ENCODE results near the gene C9orf50. TPM values are rescaled to one million over a fixed set of nuclear protein-coding genes. Genes with fewer than 3 reads are reported as not detected.
"Not testable (repeated sequence)": the region's sequence is repeated elsewhere in the genome, so short reads cannot be mapped to it uniquely, and the experiment has no call there.

C9orf50 gene
- total RNA-seq, 1 experiment from 2014 or later, result not detected

DNA sequence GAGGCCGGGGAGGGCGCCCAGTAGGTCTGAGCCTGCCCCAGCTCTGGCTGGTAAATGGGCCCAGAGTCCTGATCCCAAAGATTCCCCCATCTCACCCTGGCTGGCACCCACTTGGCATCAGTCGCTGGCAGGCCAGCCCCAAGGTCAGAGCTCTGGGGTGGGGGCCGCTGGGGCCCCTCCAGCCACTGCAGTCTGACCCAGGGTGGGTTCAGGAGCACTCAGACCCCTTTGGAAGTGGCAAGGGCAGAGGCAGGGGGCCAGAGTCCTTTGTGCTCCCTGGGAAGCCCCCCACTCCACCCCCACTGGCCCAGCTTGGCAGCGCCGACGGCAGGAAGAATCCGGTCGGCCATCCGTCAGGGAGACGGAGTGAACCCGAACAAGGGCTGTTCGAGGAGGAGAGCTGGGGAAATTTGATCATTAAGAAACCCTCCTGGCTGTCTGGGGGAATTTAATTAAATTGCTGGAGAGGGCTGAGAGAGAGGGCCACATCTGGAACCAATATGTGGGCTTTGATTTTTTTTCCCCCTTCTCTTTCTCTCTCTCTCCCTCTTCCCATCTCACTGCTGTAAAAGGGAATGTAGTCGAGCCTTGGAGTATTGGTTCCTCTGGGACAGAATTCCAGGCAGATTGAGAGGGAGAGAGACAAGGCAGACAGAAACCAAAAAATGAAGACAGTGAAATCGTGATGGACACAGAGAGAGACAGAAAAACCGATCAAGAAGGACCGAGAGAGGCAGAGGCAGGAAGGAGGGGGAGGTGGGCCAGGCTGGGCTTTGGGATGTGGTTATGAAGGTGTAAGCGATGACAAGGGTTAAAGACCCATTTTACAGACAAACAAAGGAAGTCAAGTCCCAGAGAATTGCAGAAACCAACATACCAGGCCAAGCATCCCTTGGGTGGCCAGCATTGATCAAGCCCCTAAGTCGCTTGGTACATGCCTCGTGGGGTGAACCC lies 29.1 kb upstream of the C9orf50 start:
- in situ Hi-C loops (cut with HindIII; ENCODE audit: low sequenced_read_pairs), result no loop called here
- DNase-seq (ENCODE audit: low spot score), result no peak

DNA sequence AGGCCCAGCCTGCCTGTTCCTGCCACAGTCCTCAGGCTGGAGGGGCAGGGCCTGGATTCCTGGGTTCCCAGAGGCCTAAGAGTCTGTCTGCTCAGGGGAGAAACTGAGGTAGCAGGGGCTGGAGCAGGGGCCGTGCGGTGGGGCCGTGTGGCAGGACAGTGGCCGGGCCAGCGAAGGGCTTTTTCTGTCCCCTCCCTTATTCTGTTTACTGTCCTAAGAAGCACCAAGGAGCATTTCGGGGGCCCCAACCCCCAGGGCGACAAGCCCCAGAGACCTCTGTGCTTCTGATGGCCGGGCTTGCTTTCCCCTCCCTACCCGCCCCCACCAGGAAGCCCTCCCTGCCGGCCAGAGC lies 27.8 kb upstream of the C9orf50 start:
- no peak for DNase-seq (ENCODE audit: low spot score)
- in situ Hi-C loops (cut with HindIII; ENCODE audit: low sequenced_read_pairs), result no loop called here

DNA sequence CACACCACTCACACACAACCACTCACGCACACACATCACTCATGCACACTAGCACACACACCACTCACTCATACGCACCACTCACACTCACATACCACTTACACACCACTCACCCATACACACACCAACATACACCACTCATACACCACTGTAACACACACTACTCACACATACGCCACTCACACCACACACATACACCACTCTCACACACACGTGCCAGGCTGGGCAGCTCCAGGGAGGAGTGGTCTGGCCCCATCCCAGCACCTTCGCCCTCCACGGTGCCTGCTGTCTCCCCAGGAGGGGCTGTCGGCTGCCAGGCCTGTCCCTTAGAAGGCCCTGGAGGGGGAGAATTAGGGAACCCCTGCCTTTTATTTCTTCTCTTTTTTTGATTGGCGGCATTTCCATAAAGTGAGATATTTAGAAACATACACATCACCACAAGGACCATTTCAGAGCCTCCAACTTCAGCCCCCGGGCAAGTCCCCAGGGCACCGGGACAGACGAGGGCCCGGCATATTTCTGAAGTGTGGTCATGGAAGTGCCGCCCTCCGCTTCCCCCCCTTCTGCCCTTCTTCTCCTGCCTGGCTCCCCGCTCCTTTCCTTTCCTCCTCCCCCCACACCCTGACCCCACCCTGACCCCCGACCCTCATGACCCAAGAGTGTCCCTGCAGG lies 27.3 kb upstream of the C9orf50 start:
- in situ Hi-C loops (cut with HindIII; ENCODE audit: low sequenced_read_pairs), result no loop called here
- no peak for DNase-seq (ENCODE audit: low spot score)

DNA sequence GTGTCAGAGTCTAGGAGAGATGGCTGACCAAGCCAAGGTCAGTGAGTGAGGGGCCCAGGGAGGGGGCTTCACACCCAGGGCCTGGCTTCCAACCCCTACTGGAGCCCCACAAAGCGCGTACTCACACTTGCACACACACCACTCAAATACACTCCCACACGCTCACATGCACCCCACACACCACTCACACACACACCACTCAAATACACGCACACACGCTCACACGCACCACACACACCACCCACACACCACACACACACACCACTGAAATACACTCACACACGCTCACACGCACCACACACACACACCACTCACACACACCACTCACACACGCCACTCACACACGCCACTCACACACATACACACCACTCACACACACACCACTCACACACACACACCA lies 26.7 kb upstream of the C9orf50 start:
- DNase-seq (ENCODE audit: low spot score), result no peak
- in situ Hi-C loops (cut with HindIII; ENCODE audit: low sequenced_read_pairs), result no loop called here

DNA sequence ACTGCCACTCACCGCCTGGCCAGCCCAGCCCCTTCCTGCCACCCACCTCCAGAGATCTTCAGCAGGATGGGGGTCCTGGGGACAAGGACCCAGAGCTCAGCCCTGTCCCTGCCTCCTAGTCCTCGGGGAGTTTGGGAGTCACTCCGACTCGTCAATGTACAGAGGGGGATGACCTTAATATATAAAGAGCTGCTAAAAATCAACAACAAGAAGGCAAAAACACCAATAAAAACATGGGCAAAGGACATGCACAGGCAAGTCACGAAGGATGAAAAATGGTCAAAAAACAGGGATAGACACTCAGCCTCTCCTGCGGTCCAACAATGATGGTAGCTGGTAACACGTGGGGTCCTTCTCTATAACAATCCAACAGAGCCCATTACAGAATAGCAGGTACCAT lies 25.8 kb upstream of the C9orf50 start:
- DNase-seq (ENCODE audit: low spot score), result no peak
- in situ Hi-C loops (cut with HindIII; ENCODE audit: low sequenced_read_pairs), result no loop called here

DNA sequence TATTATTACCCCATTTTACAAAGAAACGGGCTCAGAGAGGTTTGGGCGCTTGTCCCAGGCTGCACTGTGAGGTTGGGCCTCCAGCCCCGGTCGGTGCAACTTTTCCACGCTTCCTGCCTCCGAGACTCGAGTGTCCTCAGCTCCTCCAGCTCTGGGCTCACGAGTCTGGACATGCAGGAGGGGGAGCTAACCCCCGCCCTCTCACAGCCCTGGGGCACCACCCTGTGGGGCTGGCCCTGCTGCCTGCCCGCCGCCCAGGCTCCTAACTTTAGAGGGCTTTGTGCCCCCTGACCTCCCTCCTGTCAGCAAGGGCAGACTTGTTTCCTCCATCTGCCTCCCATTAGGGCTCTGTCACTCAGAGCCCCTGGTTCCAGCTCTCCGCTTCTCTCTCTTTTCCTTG lies 25.4 kb upstream of the C9orf50 start:
- in situ Hi-C loops (cut with HindIII; ENCODE audit: low sequenced_read_pairs), result no loop called here

DNA sequence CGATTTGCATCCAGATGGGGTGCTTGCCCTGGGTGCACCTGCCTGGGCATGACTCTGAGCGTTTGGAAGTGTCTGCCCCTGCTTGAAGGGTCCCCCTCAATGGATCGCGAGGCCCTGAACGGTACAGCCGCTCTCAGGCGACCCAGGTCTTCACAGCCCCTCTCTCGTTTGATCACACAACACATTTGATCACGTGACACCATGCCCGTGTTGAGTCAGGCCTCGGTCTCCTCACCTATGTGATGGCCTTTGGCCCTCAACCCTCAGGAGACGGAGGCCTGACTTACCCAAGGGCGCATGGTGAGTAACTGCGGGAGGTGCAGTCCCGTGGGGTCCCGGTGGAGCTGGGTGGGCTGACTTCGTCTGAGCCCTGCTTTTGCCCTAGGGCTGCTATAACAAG lies 24.0 kb upstream of the C9orf50 start:
- in situ Hi-C loops (cut with HindIII; ENCODE audit: low sequenced_read_pairs), result no loop called here
- no peak for DNase-seq (ENCODE audit: low spot score)

More for the DNA sequence above, 25.4 kb upstream of the C9orf50 start:
- no peak for DNase-seq (ENCODE audit: low spot score)

DNA sequence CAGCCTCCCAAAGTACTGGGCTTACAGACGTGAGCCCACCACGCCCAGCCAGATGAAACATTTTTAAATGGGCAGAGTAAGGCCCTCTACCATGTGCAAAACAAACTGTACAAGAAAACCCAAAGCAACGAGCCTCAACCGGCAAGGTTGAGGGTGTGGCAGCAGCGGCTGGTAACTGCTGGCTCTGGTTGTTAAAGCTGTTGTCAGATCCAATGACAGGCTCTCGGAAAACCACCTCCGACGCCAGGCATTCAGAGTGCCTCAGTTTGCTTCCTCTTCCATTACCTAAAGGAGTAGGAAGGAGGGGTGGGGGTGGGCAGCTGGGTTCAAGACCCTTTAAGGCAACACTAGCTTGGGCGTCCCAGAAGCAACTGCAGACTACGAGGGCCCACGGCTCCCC lies 23.5 kb upstream of the C9orf50 start:
- no peak for DNase-seq (ENCODE audit: low spot score)
- in situ Hi-C loops (cut with HindIII; ENCODE audit: low sequenced_read_pairs), result no loop called here

DNA sequence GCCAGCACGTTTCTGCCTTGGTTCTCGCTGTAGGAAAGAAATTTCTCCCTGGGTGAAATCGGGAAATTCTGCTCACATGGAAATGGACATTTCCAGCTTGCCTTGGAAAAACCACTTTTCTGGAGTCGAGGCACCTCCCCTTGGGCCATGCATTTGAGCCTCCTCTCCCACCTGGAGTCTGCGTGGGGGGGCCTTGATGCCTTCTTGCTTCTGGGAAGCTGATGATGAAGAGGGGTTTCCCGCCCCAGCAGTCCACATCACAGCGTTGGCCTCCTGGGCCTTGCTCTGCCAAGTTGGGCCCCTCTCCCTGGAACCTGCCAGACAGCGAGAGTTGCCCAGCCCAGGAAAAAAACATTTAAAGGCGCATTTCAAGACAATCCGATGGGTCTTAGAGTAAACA lies 22.8 kb upstream of the C9orf50 start:
- in situ Hi-C loops (cut with HindIII; ENCODE audit: low sequenced_read_pairs), result no loop called here
- DNase-seq (ENCODE audit: low spot score), result no peak

DNA sequence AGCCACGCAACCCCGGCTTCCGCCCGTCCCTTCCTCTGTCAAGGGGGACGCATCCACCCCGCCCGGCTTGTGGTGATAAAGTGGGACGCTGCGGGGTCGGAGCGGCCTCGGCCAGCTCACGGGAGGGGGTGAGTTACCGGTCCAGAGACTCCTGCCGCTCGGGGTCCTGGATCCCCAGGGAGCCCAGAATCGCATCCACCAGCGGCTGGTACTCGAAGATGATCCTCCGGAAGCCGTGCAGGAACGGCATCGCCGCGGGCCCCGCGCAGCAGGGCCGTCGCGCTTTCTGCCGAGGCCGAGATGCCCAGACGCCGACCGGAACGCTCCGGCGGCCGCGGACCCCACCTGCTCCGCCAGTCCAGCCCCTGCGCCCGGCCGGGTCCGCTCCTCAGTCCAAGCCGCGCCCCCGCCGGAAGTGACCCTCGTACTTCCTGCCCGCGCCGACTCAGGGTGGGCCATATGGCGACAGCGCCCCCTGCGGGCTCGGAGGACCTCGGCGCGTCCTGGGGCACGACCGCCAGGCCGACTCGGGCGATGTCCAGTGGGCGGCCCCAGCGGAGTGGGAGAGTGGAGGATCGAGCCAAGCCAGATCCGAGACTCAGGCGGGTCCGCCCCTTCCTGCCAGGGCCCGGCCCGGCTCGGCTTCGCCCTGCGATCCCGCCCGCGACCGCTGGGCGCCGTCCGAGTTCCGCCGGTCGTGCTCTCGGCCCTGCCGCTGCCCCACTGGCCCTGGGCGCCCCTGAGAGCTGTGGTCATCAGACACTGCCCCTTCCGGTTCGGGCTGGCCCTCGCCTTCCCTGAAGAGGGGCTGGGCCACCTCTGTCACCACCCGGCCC lies 21.1 kb upstream of the C9orf50 start, which contains the start of gene ASB6:
Gene ASB6, minus strand, starts transcription at position 402 of the 836 bp plus-strand sequence. Its CDS starts 152 bp downstream, at position 250.
- in situ Hi-C loops (cut with HindIII; ENCODE audit: low sequenced_read_pairs), result no loop called here
- DNase-seq (ENCODE audit: low spot score), result peak; percentile 90

DNA sequence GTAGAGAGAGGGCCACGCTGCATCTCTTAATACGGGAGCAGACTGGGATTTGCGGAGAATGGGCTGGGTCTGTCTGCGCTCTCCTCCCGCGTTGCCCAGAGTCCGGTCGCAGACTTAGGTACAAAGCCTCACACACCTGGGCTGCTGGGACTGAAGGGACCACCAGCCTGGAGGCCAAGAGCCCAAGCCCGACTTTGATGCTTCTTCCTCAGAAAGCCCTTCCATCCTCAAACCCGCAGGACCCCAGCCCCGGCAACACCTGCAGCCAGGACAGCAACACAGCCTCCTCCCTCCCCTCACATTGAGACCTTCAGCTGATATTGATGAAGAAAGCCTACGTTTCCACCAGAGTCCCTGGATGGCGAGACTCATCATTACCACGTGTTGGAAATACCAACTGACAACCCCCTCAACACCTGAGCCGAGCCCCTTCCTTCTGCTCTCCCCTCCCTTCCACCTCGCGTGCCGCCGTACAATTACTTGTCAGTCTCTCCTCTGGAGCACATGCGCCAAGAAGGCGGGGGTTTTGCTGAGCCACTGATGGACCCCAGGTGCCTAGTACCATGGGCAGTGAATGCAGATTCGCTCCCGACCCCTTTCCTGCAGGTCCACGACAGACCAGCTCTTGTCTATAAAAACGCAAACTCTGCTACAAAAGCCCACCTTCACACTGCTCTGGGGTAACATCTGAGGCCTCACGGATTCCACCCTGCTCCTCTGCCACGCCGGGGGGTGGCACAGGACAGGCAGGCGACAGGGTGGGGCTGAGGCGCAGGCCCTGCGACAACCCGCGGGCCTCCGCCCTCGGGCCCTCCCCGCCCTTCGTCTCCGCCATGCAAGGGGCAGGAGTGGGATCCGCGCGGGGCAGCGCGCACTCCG lies 20.2 kb upstream of the C9orf50 start:
- in situ Hi-C loops (cut with HindIII; ENCODE audit: low sequenced_read_pairs), result no loop called here

DNA sequence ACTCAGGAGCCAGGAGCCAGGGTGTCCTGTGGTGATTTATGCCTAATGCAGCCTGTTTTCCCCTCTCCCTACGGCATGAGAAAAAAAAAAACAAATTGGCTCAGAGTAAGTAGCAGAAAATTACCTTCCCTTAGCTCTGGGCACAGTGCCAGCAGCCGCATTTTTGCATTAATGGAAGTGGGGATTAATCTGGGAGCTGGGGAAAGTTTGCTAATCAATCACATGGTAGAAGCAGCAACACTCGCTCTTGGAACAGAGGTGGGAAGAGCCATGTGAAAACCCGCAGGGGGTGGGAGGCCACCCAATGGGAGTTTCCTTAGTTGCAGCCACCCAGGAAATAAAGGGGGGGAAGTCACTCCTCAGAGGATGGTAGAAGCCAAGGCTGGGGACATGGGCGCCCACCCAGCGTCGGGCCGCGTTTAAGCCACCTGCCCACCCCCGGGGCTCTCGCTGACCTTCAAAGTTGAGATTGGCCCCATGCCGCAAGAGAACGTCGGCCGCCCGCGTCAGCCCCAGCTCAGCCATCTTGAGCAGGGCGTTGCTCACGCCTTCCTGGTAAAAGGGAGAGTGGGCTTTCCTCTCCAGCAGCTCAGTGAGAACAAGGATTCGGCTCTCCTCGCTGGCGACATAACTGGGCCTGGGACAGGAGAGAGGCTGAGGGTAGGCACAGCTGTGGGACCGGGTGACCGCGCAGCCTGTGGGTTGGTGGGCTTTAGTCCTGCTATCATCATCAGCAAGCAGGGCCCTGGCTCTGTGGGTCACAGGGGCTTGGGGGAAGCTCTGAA lies 19.4 kb upstream of the C9orf50 start:
- in situ Hi-C loops (cut with HindIII; ENCODE audit: low sequenced_read_pairs), result no loop called here
- no peak for DNase-seq (ENCODE audit: low spot score)

More for the DNA sequence above, 20.2 kb upstream of the C9orf50 start:
- no peak for DNase-seq (ENCODE audit: low spot score)

DNA sequence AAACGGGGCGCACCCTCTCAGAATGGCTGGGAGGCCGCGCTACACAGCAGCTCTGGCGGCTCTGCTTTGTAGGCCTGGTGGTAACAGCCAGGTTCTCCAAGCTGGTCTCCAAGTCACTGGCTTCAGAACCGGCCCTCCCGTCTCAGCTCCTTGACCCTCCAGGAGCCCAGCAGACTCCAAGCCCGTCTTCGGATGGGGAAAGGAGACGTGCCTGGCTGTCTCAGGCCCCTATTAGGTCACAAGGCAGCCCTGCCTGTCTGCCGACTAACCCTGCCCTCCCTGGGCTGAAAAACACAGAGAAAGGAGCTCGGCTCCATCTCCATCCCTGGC lies 18.8 kb upstream of the C9orf50 start:
- DNase-seq (ENCODE audit: low spot score), result no peak
- in situ Hi-C loops (cut with HindIII; ENCODE audit: low sequenced_read_pairs), result no loop called here

DNA sequence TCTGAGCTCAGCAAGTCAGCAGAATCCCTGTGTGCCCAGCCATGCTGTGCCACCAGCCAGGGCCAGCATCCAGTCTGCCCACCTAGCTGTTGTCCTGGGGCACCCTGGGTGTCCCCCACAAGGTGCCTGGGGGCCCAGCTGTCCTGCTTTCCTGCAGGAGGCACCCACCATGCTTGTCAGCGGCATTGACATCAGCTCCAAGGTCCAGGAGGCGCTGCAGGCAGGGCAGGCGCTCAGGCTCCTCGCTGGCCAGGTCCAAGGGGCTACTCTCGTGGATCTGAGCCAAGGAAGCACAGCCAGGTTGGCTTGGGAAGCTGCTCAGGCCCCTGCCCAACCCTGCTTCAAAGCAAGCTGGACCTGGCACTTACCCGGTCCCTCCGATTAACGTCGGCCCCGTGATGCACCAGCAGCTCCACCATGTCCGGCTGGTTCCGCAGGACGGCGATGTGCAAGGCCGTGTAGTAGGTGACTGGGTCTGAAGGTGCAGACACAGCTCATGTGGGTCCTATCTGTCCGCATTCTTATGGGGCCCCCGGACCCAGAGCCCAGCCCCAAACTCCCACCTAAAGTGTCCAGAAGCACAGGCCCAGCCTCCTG lies 18.2 kb upstream of the C9orf50 start:
- no peak for DNase-seq (ENCODE audit: low spot score)
- in situ Hi-C loops (cut with HindIII; ENCODE audit: low sequenced_read_pairs), result no loop called here

DNA sequence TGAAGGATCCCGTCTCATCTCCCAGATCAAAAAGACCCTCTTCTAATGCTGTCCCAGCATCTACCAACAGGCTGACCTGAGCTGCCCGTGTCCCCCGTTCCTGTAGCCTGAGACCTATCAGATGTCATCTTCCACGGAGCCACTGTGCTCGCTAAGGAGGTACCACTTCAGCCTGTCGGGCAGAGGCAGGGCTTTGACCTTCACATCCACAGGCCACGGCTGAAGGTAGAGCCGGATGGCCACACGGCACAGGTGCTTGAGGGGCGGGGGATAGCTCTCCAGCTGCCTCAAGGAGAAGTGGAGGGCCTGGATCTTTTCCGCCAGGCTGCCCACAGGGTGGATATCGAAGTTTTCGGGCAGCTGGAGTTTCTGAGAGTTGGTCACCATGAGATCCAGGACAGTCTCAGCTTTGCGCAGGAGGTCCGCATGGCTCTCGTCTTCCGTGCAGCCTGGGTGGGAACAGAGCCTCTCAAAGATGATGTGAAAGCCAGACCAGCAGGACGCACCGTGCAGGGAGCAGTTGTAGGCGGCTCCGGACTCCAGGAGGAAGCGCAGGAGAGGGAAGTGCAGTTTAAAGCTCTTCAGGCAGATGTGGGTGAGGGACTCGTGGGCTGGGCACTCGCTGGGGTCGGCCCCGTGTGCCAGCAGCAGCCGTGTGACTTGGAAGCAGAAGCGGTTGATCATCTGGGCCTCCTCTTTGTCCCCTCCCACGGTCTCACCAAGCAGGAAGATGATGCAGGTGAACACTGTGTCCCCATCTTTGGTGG lies 17.0 kb upstream of the C9orf50 start:
- in situ Hi-C loops (cut with HindIII; ENCODE audit: low sequenced_read_pairs), result no loop called here
- DNase-seq (ENCODE audit: low spot score), result no peak

DNA sequence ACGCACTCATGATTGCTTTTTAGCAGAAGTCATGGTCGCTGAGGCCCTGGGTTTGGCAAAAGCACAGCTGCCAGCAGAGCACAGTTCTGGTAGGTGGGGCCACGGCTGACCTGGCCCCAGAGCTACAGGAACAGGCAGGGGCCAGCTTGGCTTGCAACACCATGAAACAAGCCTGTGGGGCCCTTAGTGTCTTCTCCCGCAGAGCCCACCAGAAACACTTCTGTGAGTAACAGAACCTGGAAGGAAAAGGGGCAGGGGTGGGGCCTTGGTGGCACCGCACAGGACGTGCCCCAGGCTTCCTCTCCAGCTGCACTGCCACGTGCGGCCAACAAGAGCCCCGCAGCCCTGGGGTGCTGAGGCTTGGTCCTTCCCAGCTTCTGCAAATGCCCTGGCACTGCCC lies 16.2 kb upstream of the C9orf50 start:
- no peak for DNase-seq (ENCODE audit: low spot score)
- in situ Hi-C loops (cut with HindIII; ENCODE audit: low sequenced_read_pairs), result no loop called here

DNA sequence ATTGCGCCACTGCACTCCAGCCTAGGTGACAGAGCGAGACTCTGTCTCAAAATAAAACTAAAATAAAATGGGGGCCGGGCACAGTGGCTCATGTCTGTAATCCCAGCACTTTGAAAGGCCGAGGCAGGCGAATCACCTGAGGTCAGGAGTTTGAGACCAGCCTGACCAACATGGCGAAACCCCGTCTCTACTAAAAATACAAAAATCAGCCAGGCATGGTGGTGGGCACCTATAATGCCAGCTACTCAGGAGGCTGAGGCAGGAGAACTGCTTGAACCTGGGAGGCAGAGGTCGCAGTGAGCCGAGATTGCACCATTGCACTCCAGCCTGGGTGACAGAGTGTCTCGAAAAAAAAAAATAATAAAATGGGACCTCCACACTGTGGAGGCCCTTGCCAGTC lies 15.4 kb upstream of the C9orf50 start:
- DNase-seq (ENCODE audit: low spot score); in situ Hi-C loops (cut with HindIII; ENCODE audit: low sequenced_read_pairs): not testable (repeated sequence)

Data from G401 (cell line).